Activated naive CD4-positive, alpha-beta T cell treated with anti-CD3 and anti-CD28 coated beads, Interleukin-2, amount 50 U/mL, for 24 hours (primary cell): ENCODE results near the gene MSMP.

Source experiments
- H3K27ac Mint-ChIP-seq: one replicate; pipeline ENCODE4 v1.8.0; 2021; ENCODE audit warnings: mild to moderate bottlenecking, mixed read lengths
- H3K27me3 Mint-ChIP-seq: one replicate; pipeline ENCODE4 v1.8.0; 2021; ENCODE audit warnings: mixed read lengths
- H3K36me3 Mint-ChIP-seq: one replicate; pipeline ENCODE4 v1.8.0; 2021; ENCODE audit warnings: mixed read lengths
- H3K4me1 Mint-ChIP-seq: one replicate; pipeline ENCODE4 v1.8.0; 2021; ENCODE audit warnings: mixed read lengths
- H3K4me3 Mint-ChIP-seq: one replicate; pipeline ENCODE4 v1.8.0; 2021; ENCODE audit warnings: mild to moderate bottlenecking, mixed read lengths
- H3K9me3 Mint-ChIP-seq: one replicate; pipeline ENCODE4 v1.8.0; 2021; ENCODE audit warnings: mixed read lengths

Gene MSMP

GRCh38 chr9:35738924-35739323 is 15.2 kb downstream of the MSMP start:
- H3K9me3 Mint-ChIP-seq = no peaks in the 10 kb centered on the region
- no peak overlapping the region for H3K4me3 Mint-ChIP-seq
- peaks cover 24% of the 10 kb centered on the region for H3K4me1 Mint-ChIP-seq
- H3K27me3 Mint-ChIP-seq = no peaks in the 10 kb centered on the region
- peaks cover 4% of the 10 kb centered on the region for H3K36me3 Mint-ChIP-seq
- peak overlapping the region; percentile 37 for H3K27ac Mint-ChIP-seq

- Mint-ChIP-seq H3K9me3 (no peaks in the 10 kb centered on the region), H3K4me1 (peaks cover 29% of the 10 kb centered on the region), H3K36me3 (peaks cover 4% of the 10 kb centered on the region), H3K4me3 (no peak overlapping the region), H3K27ac (no peak overlapping the region), H3K27me3 (no peaks in the 10 kb centered on the region)
Measured at GRCh38 chr9:35738186-35738585, 15.9 kb downstream of the MSMP start.

GRCh38 chr9:35737143-35737542 is 16.9 kb downstream of the MSMP start:
- H3K4me1 Mint-ChIP-seq = peaks cover 28% of the 10 kb centered on the region
- no peak overlapping the region for H3K27ac Mint-ChIP-seq
- peaks cover 4% of the 10 kb centered on the region for H3K36me3 Mint-ChIP-seq
- H3K4me3 Mint-ChIP-seq = no peak overlapping the region
- no peaks in the 10 kb centered on the region for H3K9me3 Mint-ChIP-seq
- H3K27me3 Mint-ChIP-seq = no peaks in the 10 kb centered on the region

- Mint-ChIP-seq H3K36me3 (peaks cover 4% of the 10 kb centered on the region), H3K4me3 (no peak overlapping the region), H3K27me3 (no peaks in the 10 kb centered on the region), H3K9me3 (no peaks in the 10 kb centered on the region), H3K27ac (no peak overlapping the region), H3K4me1 (peaks cover 28% of the 10 kb centered on the region)
Measured at GRCh38 chr9:35736201-35736633, 17.9 kb downstream of the MSMP start.

- peaks cover 31% of the 10 kb centered on the region for H3K4me1 Mint-ChIP-seq
- H3K4me3 Mint-ChIP-seq = peak overlapping the region; percentile 23
- H3K27ac Mint-ChIP-seq = no peak overlapping the region
- no peaks in the 10 kb centered on the region for H3K9me3 Mint-ChIP-seq
- H3K36me3 Mint-ChIP-seq = peaks cover 4% of the 10 kb centered on the region
- H3K27me3 Mint-ChIP-seq = no peaks in the 10 kb centered on the region
Measured at GRCh38 chr9:35734096-35734495, 20.0 kb downstream of the MSMP start.

GRCh38 chr9:35732800-35733541 is 21.1 kb downstream of the MSMP start:
- Mint-ChIP-seq H3K9me3 (no peaks in the 10 kb centered on the region), H3K36me3 (peaks cover 4% of the 10 kb centered on the region), H3K4me3 (no peak overlapping the region), H3K27ac (peak overlapping the region; percentile 90), H3K4me1 (peaks cover 31% of the 10 kb centered on the region), H3K27me3 (no peaks in the 10 kb centered on the region)

- Mint-ChIP-seq H3K36me3 (peaks cover 4% of the 10 kb centered on the region), H3K27ac (peak within 1 kb of the TSS; percentile 90), H3K27me3 (no peaks in the 10 kb centered on the region), H3K9me3 (no peaks in the 10 kb centered on the region), H3K4me3 (no peak within 1 kb of the TSS), H3K4me1 (peaks cover 31% of the 10 kb centered on the region)
Measured at GRCh38 chr9:35732185-35732799, 21.8 kb downstream of the MSMP start, which contains the start of the genes CREB3 and TLN1. Gene CREB3, plus strand, starts transcription at chr9:35732666. Its CDS starts 107 bp downstream, at chr9:35732773. Gene TLN1, minus strand, starts transcription at chr9:35732195. Its CDS starts 6,501 bp downstream, at chr9:35725694.

DNA sequence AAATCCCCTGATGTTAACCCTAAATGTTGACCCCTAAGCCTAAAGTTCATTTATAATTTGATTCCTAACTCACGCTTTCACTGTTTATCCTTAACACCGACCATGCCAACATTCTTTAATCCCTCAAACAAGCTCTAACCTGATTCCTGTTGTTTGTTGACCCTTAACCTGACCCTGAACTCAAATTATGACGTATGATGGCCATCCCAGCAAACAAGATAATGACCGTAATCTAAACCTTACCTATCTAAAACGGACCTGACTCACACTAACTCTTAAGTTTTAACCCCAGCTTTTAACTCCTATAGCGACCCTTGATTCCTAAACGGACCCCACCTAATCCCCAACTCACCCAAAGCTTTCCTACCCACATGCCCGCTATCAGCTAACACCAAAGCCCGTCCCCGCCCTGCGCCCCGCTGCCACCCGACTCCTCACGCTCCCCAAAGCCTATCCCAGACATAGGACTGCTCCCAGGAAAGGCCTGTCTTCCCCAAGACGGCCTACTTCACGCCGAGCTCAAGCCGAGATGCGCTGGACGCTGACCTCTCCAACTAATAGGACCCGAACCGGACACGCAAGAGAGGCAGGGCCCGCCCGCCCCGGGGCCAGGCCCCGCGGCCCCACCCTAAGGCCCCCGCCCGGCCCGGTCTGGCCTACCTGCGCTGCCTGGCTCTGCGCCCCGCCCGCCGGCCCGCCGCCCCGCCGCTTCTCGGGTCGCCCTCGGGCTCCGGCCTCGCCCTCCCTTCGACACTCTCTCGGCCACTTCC is 22.5 kb downstream of the MSMP start:
- Mint-ChIP-seq H3K36me3 (peaks cover 4% of the 10 kb centered on the region), H3K27me3 (no peaks in the 10 kb centered on the region), H3K4me3 (no peak overlapping the region), H3K27ac (peak overlapping the region; percentile 85), H3K4me1 (peaks cover 31% of the 10 kb centered on the region), H3K9me3 (no peaks in the 10 kb centered on the region)

DNA sequence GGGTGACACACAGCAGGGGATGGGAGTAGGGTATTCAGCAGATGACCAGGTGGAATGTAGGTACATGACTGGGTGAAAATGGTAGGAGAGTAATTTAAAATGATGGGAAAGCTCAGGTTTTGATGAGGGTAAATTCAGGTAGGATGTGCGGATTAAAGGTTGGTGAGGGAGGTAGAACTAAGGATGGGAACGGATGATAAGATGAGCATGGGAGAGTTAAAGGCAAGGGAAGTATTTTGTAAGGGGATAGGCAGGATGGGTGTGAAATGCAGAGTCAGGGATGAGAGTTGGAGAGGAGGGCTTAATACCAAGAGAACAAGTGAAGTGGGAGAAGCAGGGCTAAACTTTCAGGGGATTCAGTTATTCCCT is 23.6 kb downstream of the MSMP start:
- H3K9me3 Mint-ChIP-seq = no peaks in the 10 kb centered on the region
- H3K27ac Mint-ChIP-seq = peak overlapping the region; percentile 6
- H3K27me3 Mint-ChIP-seq = no peaks in the 10 kb centered on the region
- H3K4me1 Mint-ChIP-seq = peaks cover 22% of the 10 kb centered on the region
- peaks cover 4% of the 10 kb centered on the region for H3K36me3 Mint-ChIP-seq
- H3K4me3 Mint-ChIP-seq = no peak overlapping the region

DNA sequence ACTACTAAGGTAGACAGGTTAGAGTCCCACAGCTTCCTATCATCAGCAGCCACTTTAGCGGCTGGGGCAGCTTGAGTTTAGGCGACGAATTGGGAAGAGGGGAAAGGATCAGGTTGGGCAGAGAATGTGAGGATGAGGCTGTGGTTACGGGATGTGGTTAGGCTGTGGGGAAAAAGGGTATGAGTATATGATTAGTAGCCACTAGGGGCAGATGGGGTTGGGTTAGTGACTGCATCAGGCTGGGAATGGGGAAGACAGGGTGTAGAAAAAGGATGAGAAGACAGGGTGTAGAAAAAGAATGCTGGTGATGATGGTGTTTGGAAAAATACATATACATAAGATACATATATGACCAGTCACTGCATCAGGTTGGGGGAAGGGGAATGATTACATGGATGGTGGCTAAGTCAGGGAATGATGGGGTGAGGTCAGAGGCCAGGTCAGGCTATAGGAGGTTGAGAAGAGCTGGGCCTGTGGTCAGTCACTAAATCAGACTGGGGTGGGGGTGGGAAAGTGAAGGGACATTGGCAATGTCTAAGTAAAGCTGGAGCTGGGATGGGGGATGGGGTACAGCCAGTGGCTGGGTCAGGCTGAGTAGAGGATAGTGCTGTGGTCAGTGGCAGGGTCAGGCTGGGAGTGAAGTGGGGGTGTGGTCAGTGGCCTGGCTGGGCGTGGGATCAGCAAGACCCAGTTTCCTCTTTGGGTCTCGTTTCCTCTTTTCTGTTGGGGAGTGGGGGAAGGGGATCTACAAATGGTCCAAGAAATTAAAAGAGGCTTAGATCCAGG is 24.2 kb downstream of the MSMP start:
- peaks cover 21% of the 10 kb centered on the region for H3K4me1 Mint-ChIP-seq
- no peaks in the 10 kb centered on the region for H3K27me3 Mint-ChIP-seq
- H3K9me3 Mint-ChIP-seq = no peaks in the 10 kb centered on the region
- H3K27ac Mint-ChIP-seq = peak overlapping the region; percentile 6
- H3K36me3 Mint-ChIP-seq = peaks cover 2% of the 10 kb centered on the region
- H3K4me3 Mint-ChIP-seq = no peak overlapping the region

- H3K4me1 Mint-ChIP-seq = peaks cover 18% of the 10 kb centered on the region
- no peaks in the 10 kb centered on the region for H3K9me3 Mint-ChIP-seq
- H3K36me3 Mint-ChIP-seq = peaks cover 6% of the 10 kb centered on the region
- H3K27ac Mint-ChIP-seq = no peak overlapping the region
- no peak overlapping the region for H3K4me3 Mint-ChIP-seq
- H3K27me3 Mint-ChIP-seq = no peaks in the 10 kb centered on the region
Measured at GRCh38 chr9:35729101-35729500, 25.0 kb downstream of the MSMP start.

DNA sequence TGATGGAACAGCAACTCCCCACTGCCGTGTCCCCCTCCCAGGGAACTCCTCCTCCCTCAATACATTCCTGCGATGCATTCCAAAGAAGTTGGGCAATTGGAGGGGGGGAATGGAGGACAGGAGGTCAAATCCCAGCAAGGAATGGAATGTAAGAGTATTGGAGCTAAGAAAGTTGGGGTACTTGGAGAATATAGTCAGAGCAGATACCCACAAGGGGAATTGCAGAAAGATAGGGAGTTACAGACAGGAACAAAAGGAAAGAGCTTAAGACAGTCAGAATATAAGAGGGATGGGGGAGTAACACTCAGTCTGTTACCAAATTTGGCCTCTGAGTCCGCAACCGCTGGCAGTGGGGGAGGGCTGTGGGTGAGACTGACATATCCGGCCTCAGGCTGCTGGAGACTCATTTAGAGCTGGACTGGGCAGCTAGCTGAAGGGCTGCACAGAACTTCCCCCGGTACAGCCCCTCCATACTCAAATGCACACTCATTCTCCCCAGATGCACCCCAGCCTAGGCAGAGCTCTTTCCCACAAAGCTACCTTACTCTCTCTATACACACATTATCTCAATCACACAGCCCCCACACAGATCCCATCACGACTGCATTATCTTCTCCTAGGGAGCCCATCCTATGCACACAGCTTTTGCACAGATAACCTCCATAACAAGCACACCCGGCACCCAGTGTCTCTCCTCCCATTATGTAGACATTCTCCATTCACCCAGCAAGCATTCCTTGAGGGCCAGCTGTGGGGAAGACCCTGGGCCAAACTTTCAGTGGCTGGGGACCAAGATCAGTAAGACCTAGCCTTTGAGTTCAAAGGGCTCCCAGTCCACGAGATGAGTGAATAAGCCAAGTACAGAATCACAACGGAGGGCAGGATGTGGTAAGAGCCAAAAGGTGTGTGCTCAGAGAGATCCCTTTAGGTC is 25.8 kb downstream of the MSMP start:
- no peaks in the 10 kb centered on the region for H3K27me3 Mint-ChIP-seq
- H3K4me1 Mint-ChIP-seq = peaks cover 13% of the 10 kb centered on the region
- no peaks in the 10 kb centered on the region for H3K9me3 Mint-ChIP-seq
- H3K4me3 Mint-ChIP-seq = no peak overlapping the region
- H3K27ac Mint-ChIP-seq = no peak overlapping the region
- peaks cover 8% of the 10 kb centered on the region for H3K36me3 Mint-ChIP-seq

GRCh38 chr9:35727676-35728040 is 26.4 kb downstream of the MSMP start:
- Mint-ChIP-seq H3K9me3 (no peaks in the 10 kb centered on the region), H3K4me1 (peaks cover 7% of the 10 kb centered on the region), H3K27me3 (no peaks in the 10 kb centered on the region), H3K4me3 (no peak overlapping the region), H3K27ac (no peak overlapping the region), H3K36me3 (peaks cover 8% of the 10 kb centered on the region)

DNA sequence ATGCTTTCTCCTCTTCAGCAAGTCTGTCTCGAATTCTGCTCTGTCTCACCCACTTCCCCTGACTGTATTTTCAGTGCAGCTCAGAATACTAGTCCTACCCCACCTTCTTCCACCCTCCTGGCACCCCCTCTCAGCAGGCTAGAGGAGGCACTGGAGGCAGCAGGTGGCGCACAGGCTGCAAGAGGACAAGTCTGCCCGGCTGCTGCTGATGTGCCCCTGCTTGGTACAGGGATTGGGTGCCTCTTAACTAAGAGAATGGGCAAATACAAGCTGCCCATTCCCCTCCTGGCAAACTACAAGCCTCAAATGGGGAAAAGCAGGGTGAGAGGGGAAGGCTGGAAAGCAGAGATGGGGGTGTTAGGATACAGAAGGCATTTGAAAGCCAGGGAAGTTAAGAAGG is 27.1 kb downstream of the MSMP start:
- H3K9me3 Mint-ChIP-seq = no peaks in the 10 kb centered on the region
- peak overlapping the region; percentile 60 for H3K27ac Mint-ChIP-seq
- H3K36me3 Mint-ChIP-seq = peaks cover 8% of the 10 kb centered on the region
- peak overlapping the region; percentile 49 for H3K4me3 Mint-ChIP-seq
- H3K27me3 Mint-ChIP-seq = no peaks in the 10 kb centered on the region
- H3K4me1 Mint-ChIP-seq = peaks cover 7% of the 10 kb centered on the region
